Adrenal gland (tissue), 5 donors: Measurements from ENCODE around the gene MRPS12.

ENCODE experiments used
- CTCF ChIP-seq, 6 experiments: fragments of 450-650 bp in 4 of 6; fragments of 200-600 bp in 2 of 6; sonication (generic) in 1 of 6; IDR thresholded peaks; 1 replicate in 5 of 6; 2 replicates in 1 of 6; pipeline versions ENCODE4 v1.5.1 to v1.8.0; 2016 to 2021; ENCODE audit warnings: antibody characterized with exemption in 6 of 6, mild to moderate bottlenecking in 2 of 6, moderate library complexity in 1 of 6
- POLR2A ChIP-seq, 2 donors: fragments of 450-650 bp; IDR thresholded peaks; one replicate each; pipeline ENCODE4 v1.6.1; 2017; ENCODE audit warnings: antibody characterized with exemption in 2 of 2, mild to moderate bottlenecking in 2 of 2, moderate library complexity in 1 of 2
- donor health status: DM: no; HTN: no; CAD: no.

GRCh38 chr19:38945562-38946228 lies 15.0 kb downstream of the MRPS12 start:
- TF ChIP-seq CTCF (IDR thresholded peaks at IDR 0.05), result no peak
- no peak for TF ChIP-seq POLR2A (IDR thresholded peaks at IDR 0.05)
